Hematopoietic multipotent progenitor cell treated with erythropoietin and hydrocortisone succinate and interleukin-3 and kit ligand, for 4 days (in vitro differentiated cells): Measurements from ENCODE around the gene KNDC1.
"Not testable (repeated sequence)": the region's sequence is repeated elsewhere in the genome, so short reads cannot be mapped to it uniquely, and the experiment has no call there.

ENCODE experiments used
- DNase-seq: peaks from one replicate; pipeline ENCODE4 v3.0.0-alpha.2; 2015

Gene KNDC1, protein sequence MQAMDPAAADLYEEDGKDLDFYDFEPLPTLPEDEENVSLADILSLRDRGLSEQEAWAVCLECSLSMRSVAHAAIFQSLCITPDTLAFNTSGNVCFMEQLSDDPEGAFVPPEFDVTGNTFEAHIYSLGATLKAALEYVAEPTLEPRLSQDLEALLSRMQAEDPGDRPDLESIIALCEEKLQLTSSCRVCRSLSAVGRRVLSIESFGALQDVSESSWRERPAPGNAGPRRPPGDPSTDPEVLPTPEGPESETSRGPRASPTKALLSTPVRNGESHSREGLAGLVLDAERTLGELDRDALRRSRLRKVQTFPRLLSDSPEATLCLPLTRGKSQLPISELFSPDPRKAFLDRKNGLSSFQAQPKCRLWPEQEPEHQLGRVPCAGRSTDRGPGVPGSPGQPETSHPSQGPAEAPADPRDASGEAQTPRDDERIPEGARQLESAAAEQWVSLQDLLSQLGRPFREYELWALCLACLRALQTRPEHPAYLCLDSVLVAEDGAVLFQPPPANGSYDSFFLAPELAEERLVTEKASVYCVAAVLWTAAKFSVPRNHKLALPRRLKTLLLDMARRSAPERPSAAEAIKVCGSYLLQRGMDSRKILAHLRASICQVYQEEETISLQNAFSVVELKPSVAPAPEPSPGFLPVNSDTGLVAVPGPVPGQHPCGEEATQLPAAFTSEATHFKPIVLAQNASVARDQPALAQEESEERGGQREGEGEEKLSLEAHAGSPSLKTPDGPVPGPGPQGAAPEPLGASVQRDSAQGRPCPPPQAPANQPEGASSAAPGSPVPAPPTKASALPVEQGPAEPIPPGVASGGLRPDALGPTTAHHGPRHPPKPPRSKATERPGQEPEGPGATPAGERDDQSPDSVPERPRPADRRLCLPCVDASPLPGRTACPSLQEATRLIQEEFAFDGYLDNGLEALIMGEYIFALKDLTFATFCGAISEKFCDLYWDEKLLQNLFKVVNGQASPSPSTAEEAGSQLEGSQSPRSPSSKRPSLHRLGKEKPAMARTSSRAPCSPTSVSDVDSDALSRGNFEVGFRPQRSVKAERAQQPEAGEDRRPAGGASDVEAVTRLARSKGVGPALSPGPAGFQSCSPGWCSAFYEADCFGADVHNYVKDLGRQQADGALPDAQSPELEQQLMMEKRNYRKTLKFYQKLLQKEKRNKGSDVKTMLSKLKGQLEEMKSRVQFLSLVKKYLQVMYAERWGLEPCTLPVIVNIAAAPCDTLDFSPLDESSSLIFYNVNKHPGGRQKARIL (N-terminal part only)

DNA sequence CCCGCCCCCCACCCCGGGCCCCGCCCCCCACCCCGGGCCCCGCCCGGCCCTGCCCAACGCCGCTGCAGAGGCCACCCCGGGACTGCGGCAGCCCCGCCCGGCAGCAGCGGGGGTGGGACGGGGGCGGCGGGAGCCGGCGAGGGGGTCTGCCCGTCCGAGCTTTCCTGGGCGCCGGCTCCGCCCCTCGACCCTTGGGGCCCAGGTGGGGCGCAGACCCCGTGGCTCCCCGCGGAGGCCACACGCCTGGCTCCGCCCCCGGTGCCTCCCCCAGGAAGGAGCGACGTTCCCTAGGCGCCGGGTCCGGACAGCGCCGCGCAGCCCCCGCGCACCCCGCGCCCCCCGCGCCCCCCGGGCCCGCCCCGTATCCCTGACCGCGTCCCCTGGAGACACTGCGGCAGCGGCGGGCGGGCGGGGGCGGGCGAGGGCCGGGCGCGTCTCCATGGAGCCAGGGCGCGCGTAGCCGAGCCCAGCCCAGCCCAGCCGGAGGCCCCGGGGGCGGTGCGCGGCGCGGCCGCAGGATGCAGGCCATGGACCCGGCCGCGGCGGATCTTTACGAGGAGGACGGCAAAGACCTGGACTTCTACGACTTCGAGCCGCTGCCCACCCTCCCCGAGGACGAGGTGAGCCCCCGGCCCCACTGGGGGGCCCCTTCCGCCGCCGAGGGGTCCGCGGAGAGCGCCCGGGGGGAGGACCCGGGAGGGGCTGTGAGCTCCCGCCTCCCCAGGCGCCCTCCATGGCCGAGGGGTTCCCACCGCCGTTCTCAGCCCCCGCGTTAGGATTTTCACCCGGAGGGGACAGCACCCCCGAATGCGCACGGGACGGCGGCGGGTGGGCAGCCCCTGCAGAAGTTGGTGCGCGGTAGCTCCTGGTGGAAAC lies at the start of gene KNDC1:
TSS of gene KNDC1 (plus strand) at position 270 of the 876 bp plus-strand sequence. CDS start at position 519, 249 bp downstream.
- peak; percentile 37 for DNase-seq

DNA sequence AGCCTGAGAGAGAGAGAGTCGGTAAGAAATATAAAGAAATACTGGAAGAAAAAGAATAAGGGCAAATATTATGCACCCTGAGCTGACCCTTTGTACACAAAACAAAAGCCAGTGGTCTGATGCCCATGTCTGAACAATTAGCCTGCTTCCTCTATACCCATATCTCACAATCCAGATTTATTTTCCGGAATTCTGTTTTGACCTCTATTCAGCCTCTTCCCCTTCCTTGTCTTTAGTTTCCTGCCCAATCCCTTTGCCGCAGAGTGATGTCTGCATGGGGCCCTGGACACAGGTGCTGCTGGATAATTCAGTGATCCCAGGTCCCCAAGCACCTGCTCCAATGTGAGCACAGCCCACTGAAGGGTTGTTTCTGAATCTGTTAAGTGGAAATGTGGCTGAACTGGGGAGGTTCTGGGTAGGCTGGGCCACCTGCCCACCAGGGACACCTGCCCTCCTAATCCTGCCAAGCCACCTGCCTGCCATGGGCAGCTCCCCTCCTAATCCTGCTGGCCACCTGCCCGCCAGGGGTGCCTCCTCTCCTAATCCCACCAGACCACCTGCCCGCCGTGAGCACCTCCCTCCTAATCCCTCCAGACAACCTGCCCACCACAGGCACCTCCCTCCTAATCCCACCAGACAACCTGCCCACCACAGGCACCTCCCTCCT lies 49.3 kb upstream of the KNDC1 start:
- no peak for DNase-seq

DNA sequence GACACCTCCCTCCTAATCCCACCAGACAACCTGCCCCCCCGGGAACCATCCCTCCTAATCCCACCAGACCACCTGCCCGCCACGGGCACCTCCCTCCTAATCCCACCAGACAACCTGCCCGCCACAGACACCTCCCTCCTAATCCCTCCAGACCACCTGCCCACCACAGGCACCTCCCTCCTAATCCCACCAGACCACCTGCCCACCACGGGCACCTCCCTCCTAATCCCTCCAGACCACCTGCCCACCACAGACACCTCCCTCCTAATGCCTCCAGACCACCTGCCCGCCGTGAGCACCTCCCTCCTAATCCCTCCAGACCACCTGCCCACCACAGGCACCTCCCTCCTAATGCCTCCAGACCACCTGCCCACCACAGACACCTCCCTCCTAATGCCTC lies 48.4 kb upstream of the KNDC1 start:
- DNase-seq = not testable (repeated sequence)

DNA sequence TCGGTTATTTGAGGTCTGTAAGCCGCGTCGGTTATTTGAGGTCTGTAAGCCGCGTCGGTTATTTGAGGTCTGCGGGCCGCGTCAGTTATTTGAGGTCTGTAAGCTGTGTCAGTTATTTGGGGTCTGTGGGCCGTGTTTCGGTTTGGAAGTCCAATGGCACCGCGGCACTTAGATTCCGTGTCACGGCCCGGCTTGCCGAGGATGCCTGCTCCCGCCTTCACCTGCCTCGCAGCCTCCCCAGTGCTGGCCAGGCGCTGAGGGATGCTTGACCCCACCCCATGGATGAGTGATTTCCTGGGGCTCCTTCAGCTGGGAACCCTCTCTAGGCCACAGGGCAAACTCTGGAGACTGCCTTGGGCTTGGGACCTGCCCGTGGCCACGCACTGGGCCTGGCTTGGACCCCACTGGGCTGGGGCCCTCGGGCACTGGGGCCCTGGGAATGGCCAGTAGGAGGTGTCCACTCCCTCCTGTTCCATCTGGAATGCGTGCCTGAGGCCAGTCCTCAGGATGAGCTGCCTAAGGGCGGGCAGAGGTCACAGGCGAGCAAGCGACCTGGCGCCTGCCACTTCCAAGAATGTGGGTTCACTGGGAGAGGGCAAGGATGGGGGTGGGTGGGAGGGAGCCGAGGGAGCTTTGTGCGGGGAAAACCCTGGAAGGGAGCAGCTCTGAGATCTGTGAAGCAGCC lies 46.7 kb upstream of the KNDC1 start:
- no peak for DNase-seq

DNA sequence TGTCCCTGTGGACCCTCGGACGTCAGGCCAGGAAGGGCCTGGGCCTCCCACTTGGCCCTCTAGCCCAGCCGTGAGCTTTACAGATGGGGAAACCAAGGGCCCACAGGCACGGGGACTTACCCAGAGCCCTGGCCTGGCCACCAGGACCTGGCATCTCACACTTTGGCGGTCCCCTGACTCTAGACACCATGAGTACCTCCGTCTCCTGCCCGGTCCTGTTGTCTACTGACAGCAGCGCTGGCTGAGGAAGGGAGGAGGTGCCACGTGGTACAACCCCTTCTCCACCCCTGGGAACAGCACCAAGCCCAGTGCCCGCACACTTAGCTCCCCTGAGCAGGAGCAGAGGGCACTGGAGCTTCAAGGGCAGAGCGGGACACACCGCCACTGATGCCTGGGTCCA lies 46.2 kb upstream of the KNDC1 start:
- no peak for DNase-seq

DNA sequence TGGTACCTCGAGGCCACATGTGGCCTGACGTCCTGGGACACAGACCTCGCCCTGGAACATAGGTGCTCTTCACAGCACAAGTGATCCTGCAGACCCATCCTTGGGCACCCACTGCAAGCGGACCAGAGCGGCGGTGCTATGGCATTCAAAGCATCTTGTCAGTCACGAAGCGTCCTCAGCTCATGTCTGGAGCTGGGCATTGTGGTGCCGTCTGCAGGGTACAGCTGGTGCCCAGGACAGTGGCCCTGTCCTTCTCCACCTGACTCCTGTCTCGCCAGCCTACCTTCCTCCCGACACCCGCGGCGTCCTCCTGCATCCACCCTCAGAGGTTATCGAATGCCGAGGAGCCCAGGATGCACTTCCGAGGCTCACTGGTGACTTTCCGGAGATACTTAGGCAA lies 45.8 kb upstream of the KNDC1 start:
- DNase-seq = no peak

DNA sequence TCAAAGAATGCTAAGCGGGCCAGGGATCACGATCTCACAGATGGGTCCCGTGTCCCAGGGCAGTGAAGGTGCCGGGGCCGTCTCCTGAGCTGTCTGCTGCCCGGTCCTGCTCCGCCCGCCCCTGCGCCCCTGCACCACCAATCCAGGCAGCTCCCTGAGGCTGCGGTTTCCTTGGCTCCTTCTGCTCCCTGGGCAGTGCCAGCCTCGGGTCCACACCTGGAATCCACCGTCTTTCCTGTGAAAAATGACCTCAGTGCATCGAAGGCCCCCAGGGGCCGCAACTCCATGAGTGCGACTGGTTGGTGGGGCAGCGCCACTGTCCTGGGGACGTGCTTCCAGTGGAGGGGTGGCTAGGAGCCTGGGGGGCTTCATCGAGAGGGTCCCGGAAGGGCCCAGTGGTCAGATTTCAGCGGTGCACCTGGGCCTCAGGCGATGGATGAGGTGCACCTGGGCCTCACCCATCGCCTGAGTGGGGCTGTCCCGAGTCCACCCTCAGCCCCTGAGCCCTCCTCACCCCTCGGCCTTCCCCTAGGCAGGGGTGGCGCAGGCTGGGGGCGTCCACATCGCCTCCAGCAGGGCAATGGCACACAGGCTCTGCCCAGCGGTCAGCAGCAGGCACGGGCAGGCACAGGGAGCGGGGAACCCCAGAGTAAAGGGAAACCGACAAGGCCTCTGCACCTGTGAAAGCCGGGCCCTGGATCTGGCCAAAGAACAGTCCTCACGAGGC lies 45.1 kb upstream of the KNDC1 start:
- no peak for DNase-seq

DNA sequence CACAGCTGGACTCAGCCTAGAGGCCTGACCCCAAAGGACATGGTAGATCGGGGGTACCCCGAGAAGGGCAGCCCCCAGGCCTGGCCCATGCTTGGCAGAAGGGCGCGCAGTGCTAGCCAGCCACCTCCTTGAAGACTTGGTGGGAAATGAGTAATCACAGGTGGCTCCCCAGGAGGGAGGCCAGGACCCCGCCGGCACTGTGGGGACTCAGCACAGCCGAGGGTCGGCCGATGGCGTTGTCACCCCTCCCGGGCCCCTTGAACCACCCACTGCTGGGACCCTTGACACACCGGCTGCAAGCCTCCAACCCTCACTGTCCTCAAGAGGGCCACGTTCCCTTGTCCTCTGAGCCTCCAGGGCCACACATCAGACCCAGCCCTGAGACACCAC lies 44.6 kb upstream of the KNDC1 start:
- DNase-seq = no peak

DNA sequence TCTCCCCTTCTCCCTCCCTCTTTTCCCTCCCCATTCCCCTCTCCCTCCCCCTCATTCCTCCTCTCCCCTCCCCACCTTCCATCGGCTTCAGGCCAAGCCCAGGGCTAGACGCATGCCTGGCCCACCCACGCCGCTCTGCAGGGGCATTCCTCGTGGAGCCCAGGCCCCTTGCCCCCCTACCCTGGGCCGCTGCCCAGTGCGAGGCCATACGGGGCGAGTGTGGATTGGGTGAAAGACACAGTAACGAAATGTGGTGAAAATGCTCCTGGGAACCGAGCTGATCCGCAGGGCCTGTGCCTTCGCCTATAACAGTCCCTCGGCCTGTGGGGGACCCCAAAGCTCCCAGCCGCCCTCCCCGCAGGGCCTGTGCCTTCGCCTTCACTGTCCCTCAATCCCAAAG lies 44.0 kb upstream of the KNDC1 start:
- no peak for DNase-seq

DNA sequence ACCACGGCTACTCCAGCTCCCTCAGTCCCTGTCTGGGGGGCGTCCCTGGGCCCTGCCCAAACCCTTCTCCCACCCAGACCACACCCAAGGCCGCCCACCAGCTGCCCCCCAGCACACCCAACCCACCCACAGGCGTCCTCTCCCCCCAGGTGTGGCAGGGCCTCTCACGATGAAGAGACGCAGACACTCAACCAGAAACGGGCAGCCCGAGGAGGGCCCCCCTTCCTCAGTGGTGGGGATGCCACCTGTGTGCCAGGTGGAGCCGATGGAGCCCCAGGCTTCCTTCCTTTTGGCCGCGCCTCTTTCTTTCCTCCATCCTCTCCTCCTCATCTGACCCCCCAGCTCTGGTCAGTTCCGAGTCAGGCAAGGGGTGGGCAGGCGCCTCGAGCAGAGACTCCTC lies 43.6 kb upstream of the KNDC1 start:
- DNase-seq = no peak

DNA sequence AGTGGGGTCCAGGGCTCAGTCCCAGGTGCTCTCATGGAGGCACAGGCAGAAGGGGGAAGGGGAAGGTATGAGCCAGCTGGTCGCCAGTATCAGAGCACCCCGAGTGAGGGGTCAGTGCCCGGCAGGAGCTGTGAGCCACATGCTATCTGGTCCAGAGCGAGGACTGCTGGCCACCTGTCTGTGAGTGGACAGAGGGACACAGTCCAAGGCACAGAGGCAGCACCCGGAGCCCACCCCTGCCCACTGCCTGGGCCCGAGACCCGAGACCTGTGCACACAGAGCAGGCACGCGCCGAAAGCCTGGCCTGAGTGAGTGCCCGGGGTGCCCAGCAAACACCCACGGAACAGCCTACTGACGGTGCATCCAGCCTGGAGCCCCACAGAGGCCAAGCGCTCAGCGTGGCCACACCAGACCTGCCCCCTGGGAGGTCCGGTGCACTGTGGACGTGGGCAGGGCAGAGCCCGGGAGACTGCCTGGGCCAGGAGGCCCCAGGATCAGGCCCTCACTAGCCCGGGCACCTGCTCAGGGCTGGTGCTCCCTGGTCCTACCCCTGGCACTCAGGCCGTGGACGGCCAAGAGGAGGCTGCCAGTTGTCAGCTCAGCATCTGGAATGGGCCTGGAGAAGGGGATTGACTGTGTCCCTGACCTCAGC lies 42.9 kb upstream of the KNDC1 start:
- no peak for DNase-seq

DNA sequence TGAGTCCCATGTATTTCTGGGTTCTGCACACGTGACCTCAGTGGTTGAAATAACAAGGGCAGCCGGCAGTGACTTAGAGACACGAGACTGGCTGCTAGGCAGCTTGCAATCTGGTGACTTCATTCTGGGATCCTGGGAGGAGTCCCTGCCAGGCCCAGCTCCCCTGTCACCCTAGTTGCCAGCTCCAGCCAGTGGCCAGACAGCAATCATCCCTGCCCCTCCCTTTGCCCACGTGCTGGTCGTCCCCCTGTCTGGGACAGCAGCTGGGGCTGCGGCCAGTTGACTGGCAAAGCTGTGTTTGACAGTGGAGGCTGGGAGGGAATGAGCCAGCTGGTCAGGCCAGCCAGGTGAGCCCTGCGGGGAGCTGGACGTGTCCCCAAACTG lies 42.3 kb upstream of the KNDC1 start:
- DNase-seq = no peak

DNA sequence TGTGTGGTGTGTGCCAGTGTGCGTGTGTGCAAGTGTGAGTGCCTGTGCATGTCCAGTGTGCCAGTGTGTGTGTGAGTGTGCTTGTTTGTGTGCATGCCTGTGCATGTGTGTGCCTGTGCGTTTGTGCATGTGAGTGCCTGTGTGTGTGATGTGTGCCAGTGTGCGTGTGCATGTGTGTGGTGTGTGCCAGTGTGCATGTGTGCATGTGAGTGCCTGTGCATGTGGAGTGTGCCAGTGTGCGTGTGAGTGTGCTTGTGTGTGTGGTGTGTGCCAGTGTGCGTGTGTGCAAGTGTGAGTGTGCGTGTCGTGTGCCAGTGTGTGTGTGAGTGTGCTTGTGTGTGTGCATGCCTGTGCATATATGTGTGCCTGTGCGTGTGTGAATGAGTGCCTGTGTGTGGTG lies 38.5 kb upstream of the KNDC1 start:
- DNase-seq = no peak

DNA sequence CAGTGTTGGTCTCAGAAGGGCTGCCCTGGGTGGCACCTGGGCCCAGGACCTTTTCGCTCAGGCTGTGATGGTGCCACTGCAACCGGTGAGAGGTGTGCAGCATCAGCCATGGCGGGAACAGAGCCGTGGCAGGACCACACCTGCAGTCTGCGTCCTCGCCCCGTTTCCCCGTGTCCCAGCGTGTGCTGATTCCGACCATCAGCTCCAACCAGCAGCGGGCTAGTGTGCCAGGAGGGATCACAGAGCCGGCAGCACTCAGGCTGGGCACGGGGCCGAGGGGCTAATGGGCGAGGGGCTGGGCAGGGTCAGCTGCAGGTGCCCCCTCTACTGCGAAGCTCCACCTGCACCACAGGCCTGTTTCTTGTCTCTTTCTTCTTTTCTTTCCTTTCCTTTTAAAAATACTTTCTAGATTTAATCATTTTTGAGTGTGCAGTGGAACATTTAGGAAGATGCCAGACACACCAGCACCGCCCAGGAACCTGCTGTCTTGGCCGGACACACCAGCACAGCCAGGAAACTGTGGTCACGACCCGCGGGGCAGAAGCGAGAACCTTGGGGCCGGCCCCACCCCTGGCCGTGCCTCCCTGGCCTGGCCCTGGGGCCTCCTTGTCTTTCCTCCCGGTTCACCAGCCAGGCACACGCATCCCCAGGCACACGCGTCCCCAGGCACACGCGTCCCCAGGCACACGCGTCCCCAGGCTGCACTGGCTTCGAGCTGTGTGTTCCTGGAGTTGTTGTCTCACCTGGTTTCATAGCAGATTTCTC lies 37.7 kb upstream of the KNDC1 start:
- DNase-seq = no peak

DNA sequence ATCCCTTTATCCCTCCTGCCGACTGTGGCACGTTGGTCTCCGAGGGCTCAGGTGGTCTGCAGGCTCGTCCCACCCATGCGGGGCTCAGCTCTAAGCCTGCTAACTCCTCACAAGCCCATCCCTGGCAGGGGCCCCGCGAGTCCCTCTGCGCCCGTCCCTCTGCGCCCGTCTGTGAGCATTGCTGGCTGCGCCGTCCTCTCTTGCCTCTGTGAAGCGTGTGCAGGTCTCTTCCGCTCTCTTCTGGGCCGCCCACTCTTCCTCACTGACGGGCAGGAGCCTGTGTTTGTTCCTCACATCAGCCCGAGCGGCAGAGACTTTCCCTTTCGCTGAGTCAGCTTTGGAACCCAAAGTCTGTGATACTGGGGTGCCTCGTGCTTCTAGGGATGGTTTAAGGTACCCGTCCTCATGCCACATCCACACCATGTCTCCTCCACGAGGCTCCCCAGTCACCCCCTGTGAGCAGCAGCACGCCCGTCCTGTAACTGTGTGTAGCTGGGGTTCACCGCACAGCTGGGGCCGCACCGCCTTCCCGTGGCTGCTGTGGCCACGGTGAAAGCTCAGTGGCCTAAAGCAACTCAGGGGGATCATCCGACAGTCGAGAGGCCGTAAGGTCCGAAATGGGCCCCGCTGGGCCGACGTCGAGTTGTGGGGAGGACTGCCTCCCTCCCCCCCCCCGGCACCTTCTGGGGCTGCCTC lies 36.8 kb upstream of the KNDC1 start:
- peak; percentile 16 for DNase-seq

DNA sequence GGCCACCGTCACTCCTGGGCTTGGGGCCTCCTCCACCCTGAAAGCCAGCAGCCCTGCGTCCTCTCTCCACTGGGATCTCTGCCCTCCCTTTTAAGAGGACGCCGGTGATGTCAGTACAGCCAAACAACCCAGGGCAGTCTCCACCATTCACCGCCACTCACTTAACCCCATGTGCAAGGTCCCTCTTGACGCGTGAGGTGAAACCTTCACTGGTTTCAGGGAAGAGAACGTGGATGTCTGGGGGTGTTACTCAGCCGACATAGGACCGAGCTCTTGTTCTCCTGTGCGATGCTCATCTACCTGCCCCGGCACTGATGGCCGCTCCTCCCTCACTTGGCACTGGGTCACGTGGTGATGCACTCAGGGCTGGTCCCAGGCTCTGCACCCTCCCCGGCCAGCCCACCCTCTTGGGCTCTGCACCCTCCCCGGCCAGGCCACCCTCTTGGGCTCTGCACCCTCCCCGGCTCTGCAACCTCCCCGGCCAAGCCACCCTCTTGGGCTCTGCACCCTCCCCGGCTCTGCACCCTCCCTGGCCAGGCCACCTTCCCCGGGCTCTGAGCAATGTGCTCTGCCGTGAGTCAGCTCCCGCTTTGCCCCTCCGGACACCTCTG lies 36.2 kb upstream of the KNDC1 start:
- DNase-seq = no peak

DNA sequence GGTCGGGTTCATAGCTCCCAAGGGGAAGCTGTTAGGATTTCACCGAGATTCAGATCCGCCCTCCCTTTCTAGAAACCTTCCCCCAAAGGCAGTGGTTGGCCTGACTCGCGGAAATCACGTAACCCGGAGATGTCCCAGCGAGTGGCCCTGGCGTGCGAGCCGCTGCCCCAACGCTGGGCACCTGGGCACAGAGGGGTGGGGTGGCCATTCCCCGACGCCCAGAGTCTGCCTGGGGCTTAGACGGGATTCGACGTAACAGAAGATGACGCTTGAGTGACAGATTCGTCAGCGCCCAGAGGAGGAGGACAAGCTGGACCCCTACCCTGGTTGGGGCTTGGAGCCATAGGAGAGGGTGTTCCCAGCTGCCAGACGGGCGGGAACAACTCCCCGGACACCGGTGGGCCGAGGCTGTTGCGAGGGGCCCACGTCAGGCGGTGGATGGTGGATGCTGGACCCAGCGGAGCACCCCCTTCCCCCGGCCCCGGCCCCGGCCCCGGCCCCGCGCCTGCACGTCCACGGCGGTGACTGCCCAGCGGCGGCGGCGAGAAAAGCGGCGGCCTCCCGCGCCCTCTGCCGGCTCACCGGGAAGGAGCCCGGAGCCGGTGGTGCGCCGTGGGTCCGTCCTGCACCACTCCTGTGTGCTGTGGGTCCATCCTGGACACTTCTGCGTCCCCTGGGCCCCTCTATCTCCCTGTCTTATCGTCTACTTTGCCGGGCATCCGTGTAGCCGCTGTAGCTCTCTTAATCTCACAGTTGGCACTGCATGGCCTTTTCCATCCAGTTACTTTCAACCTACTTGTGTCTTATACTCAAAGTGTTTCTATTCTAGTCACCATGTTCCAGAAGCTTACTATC lies 35.4 kb upstream of the KNDC1 start:
- peak; percentile 35 for DNase-seq
